ENCODE data around the gene KCND3.

Gene KCND3

GRCh38 chr1:111930356-111930755 is 59.1 kb downstream of the KCND3 start:
- H3K27me3 ChIP-seq (ENCODE audit: control insufficient read depth in 1 of 2, insufficient read depth in 2 of 2, low read length in 2 of 2): no peaks in the 10 kb centered on the region
- no peaks in the 10 kb centered on the region for H3K4me1 ChIP-seq (ENCODE audit: insufficient read depth, low read length)
- H3K36me3 ChIP-seq (ENCODE audit: insufficient read depth, low read length): no peaks in the 10 kb centered on the region
- H3K9me3 ChIP-seq (ENCODE audit: low read length): no peaks in the 10 kb centered on the region
- no peak overlapping the region for H3K9ac ChIP-seq (ENCODE audit: low read length)
- H3K27ac ChIP-seq (ENCODE audit: low read depth, low read length): no peak overlapping the region
- no peak overlapping the region for H3K4me3 ChIP-seq (ENCODE audit: low read depth in 1 of 2, low read length in 2 of 2)

DNA sequence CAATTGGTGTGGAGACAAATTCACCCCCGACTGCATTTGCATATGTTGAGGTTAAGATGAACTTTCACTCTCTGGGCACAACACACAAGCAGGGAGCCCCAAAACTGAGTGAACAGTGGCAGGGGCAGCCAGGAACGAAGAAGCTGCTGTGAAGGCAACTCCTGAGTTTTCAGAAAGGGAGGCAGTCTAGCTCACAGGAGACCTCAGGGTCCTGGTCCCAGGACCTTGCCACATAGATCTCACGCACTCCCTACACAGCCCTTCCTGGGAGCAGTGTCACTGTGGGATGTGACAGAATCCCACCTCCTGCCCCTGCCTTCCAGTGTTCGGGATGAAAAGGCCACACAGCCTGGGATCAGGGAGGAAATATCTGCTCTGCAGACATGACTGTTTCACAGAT is 60.9 kb downstream of the KCND3 start:
- Histone ChIP-seq H3K36me3 (ENCODE audit: insufficient read depth, low read length) (no peaks in the 10 kb centered on the region), H3K4me1 (ENCODE audit: insufficient read depth, low read length) (no peaks in the 10 kb centered on the region), H3K27ac (ENCODE audit: low read depth, low read length) (no peak overlapping the region), H3K27me3 (ENCODE audit: control insufficient read depth in 1 of 2, insufficient read depth in 2 of 2, low read length in 2 of 2) (no peaks in the 10 kb centered on the region), H3K4me3 (ENCODE audit: low read depth in 1 of 2, low read length in 2 of 2) (no peak overlapping the region), H3K9me3 (ENCODE audit: low read length) (no peaks in the 10 kb centered on the region), H3K9ac (ENCODE audit: low read length) (no peak overlapping the region)

DNA sequence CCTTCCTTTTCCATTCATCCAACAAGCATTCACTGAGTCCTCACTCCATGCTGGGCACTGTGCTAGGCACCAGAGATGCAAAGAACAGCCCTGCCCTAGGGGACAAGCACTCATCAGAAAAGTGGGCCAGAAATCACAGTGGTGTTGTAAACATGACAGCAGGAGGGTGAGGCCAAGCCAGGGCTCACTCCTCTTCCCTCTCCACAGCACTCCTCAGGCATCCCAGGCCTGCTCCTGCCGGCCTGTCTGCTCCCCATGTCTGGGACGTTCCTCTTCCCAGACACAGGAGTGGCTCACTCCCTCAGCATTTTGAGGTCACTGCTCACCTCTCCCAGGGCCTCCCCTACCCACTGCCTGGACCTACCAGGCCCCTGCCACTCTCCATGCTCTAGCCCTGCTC is 61.8 kb downstream of the KCND3 start:
- Histone ChIP-seq H3K27me3 (ENCODE audit: control insufficient read depth in 1 of 2, insufficient read depth in 2 of 2, low read length in 2 of 2) (no peaks in the 10 kb centered on the region), H3K4me1 (ENCODE audit: insufficient read depth, low read length) (no peaks in the 10 kb centered on the region), H3K27ac (ENCODE audit: low read depth, low read length) (no peak overlapping the region)

GRCh38 chr1:111924786-111925185 is 64.7 kb downstream of the KCND3 start:
- Histone ChIP-seq H3K36me3 (ENCODE audit: insufficient read depth, low read length) (no peaks in the 10 kb centered on the region), H3K27ac (ENCODE audit: low read depth, low read length) (no peak overlapping the region), H3K9me3 (ENCODE audit: low read length) (no peaks in the 10 kb centered on the region), H3K27me3 (ENCODE audit: control insufficient read depth in 1 of 2, insufficient read depth in 2 of 2, low read length in 2 of 2) (no peaks in the 10 kb centered on the region), H3K9ac (ENCODE audit: low read length) (no peak overlapping the region), H3K4me3 (ENCODE audit: low read depth in 1 of 2, low read length in 2 of 2) (no peak overlapping the region), H3K4me1 (ENCODE audit: insufficient read depth, low read length) (peaks cover 19% of the 10 kb centered on the region)

More for the DNA sequence above, 61.8 kb downstream of the KCND3 start:
- no peaks in the 10 kb centered on the region for H3K36me3 ChIP-seq (ENCODE audit: insufficient read depth, low read length)
- H3K9me3 ChIP-seq (ENCODE audit: low read length): no peaks in the 10 kb centered on the region
- no peak overlapping the region for H3K9ac ChIP-seq (ENCODE audit: low read length)
- H3K4me3 ChIP-seq (ENCODE audit: low read depth in 1 of 2, low read length in 2 of 2): no peak overlapping the region

DNA sequence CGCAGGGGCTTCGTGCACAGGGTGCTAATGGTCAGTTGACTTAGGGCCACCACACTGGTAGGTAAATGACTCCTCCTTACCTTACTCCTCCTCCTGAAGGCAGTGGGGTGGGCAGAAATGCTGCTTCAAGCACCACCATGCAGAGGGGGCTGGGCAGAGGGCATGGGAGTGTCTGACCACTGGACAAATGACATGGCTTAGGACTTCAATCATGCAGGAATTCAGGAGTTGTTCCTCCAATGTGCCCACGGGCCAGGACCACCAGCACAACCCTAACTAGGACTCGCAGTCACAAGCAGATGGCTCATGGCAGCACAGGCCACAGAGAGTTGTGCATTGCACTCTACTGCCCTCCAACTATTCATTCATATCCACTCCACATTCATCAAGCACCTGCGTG is 65.7 kb downstream of the KCND3 start:
- no peaks in the 10 kb centered on the region for H3K9me3 ChIP-seq (ENCODE audit: low read length)
- H3K27ac ChIP-seq (ENCODE audit: low read depth, low read length): no peak overlapping the region
- H3K9ac ChIP-seq (ENCODE audit: low read length): no peak overlapping the region
- H3K4me1 ChIP-seq (ENCODE audit: insufficient read depth, low read length): peaks cover 24% of the 10 kb centered on the region
- no peak overlapping the region for H3K4me3 ChIP-seq (ENCODE audit: low read depth in 1 of 2, low read length in 2 of 2)
- no peaks in the 10 kb centered on the region for H3K27me3 ChIP-seq (ENCODE audit: control insufficient read depth in 1 of 2, insufficient read depth in 2 of 2, low read length in 2 of 2)
- H3K36me3 ChIP-seq (ENCODE audit: insufficient read depth, low read length): no peaks in the 10 kb centered on the region

DNA sequence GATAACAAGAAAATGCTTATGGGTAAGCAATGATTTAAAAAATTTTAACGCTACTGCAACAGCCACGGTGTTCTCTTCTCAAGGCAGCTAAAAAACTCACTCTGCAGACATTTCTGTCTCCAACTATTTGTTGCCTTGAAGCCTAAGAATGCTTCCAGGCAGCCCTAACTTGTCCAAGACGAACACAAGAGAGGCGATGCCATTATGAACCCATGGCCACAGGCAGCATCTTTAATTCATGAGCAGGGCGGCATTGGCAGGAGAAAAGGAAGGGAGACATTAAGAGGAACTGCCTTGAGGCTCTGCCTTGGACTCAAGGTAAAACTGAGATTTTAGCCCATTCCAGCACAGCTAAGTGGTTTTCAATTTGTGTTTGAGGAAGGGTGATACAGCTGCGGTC is 67.5 kb downstream of the KCND3 start:
- Histone ChIP-seq H3K9ac (ENCODE audit: low read length) (no peak overlapping the region), H3K9me3 (ENCODE audit: low read length) (no peaks in the 10 kb centered on the region), H3K27ac (ENCODE audit: low read depth, low read length) (no peak overlapping the region), H3K27me3 (ENCODE audit: control insufficient read depth in 1 of 2, insufficient read depth in 2 of 2, low read length in 2 of 2) (no peaks in the 10 kb centered on the region), H3K36me3 (ENCODE audit: insufficient read depth, low read length) (no peaks in the 10 kb centered on the region), H3K4me3 (ENCODE audit: low read depth in 1 of 2, low read length in 2 of 2) (no peak overlapping the region), H3K4me1 (ENCODE audit: insufficient read depth, low read length) (peaks cover 24% of the 10 kb centered on the region)

GRCh38 chr1:111920221-111921024 is 69.0 kb downstream of the KCND3 start:
- peak overlapping the region; percentile 60 for H3K27ac ChIP-seq (ENCODE audit: low read depth, low read length)
- H3K36me3 ChIP-seq (ENCODE audit: insufficient read depth, low read length): no peaks in the 10 kb centered on the region
- no peaks in the 10 kb centered on the region for H3K27me3 ChIP-seq (ENCODE audit: control insufficient read depth in 1 of 2, insufficient read depth in 2 of 2, low read length in 2 of 2)
- peaks cover 24% of the 10 kb centered on the region for H3K4me1 ChIP-seq (ENCODE audit: insufficient read depth, low read length)
- H3K9ac ChIP-seq (ENCODE audit: low read length): no peak overlapping the region
- H3K9me3 ChIP-seq (ENCODE audit: low read length): no peaks in the 10 kb centered on the region
- H3K4me3 ChIP-seq (ENCODE audit: low read depth in 1 of 2, low read length in 2 of 2): peak overlapping the region in 1 of 2 donors; percentile 30

DNA sequence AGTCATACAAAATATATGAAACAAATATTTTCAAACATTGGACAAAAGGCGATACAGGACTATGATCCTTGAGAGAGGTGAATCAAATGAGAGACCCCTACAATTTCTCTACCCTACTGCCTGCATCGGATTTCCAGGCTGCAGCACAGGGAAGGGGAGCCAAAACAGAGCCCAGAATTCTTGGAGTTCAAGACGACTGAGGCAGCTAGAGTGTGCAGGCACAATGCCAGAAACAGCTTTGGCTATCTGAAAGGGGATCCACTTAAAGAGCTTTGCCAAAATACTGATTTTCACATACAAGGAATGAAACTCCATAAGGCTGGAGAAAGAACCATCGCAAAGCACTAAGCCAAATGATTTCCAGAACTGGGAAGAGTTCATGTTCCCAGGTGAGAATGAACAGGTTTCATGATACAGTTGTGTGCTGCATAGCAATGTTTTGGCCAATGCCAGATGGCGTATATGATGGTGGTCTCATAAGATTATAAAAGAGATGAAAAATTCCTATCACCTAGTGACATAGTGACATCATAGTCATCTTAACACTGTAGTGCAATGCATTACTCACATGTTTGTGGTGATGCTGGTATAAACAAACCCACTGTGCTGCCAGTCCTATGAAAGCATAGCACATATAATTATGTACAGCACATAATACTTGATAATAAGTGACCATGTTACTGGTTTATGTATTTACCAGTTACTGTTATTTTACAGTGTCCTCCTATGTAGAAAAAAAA is 77.5 kb downstream of the KCND3 start:
- Histone ChIP-seq H3K27me3 (ENCODE audit: control insufficient read depth in 1 of 2, insufficient read depth in 2 of 2, low read length in 2 of 2) (no peaks in the 10 kb centered on the region), H3K4me1 (ENCODE audit: insufficient read depth, low read length) (no peaks in the 10 kb centered on the region)

DNA sequence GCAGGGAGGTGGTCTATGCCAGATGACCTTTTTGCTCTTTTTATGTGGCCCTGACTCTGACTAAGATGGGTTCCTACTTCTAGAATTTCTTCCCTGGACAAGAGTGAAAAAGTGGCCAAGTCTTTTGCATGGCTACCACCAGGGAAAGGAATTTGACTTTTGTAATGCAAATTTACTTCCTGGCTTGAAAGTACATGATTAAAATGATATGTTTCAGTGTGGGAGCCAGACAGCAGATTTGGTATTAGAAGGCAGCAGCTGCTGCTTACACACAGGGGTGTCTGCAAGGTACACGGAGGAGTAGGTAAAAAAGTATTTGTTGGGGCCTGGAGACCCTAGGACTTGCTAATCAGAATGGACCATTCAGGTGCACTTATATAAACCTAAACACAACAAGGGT is 78.4 kb downstream of the KCND3 start:
- H3K4me1 ChIP-seq (ENCODE audit: insufficient read depth, low read length): no peaks in the 10 kb centered on the region
- no peak overlapping the region for H3K4me3 ChIP-seq (ENCODE audit: low read depth in 1 of 2, low read length in 2 of 2)
- no peaks in the 10 kb centered on the region for H3K36me3 ChIP-seq (ENCODE audit: insufficient read depth, low read length)
- H3K9me3 ChIP-seq (ENCODE audit: low read length): no peaks in the 10 kb centered on the region
- H3K27ac ChIP-seq (ENCODE audit: low read depth, low read length): no peak overlapping the region
- H3K27me3 ChIP-seq (ENCODE audit: control insufficient read depth in 1 of 2, insufficient read depth in 2 of 2, low read length in 2 of 2): no peaks in the 10 kb centered on the region
- H3K9ac ChIP-seq (ENCODE audit: low read length): no peak overlapping the region

More for the DNA sequence above, 77.5 kb downstream of the KCND3 start:
- Histone ChIP-seq H3K4me3 (ENCODE audit: low read depth in 1 of 2, low read length in 2 of 2) (no peak overlapping the region), H3K27ac (ENCODE audit: low read depth, low read length) (no peak overlapping the region), H3K9ac (ENCODE audit: low read length) (no peak overlapping the region), H3K36me3 (ENCODE audit: insufficient read depth, low read length) (no peaks in the 10 kb centered on the region), H3K9me3 (ENCODE audit: low read length) (no peaks in the 10 kb centered on the region)

GRCh38 chr1:111909030-111909429 is 80.4 kb downstream of the KCND3 start:
- Histone ChIP-seq H3K9me3 (ENCODE audit: low read length) (no peaks in the 10 kb centered on the region), H3K36me3 (ENCODE audit: insufficient read depth, low read length) (no peaks in the 10 kb centered on the region), H3K27ac (ENCODE audit: low read depth, low read length) (no peak overlapping the region), H3K9ac (ENCODE audit: low read length) (no peak overlapping the region), H3K27me3 (ENCODE audit: control insufficient read depth in 1 of 2, insufficient read depth in 2 of 2, low read length in 2 of 2) (no peaks in the 10 kb centered on the region), H3K4me3 (ENCODE audit: low read depth in 1 of 2, low read length in 2 of 2) (no peak overlapping the region), H3K4me1 (ENCODE audit: insufficient read depth, low read length) (no peaks in the 10 kb centered on the region)

- Histone ChIP-seq H3K4me1 (ENCODE audit: insufficient read depth, low read length) (no peaks in the 10 kb centered on the region), H3K4me3 (ENCODE audit: low read depth in 1 of 2, low read length in 2 of 2) (no peak overlapping the region), H3K36me3 (ENCODE audit: insufficient read depth, low read length) (no peaks in the 10 kb centered on the region), H3K9me3 (ENCODE audit: low read length) (no peaks in the 10 kb centered on the region), H3K9ac (ENCODE audit: low read length) (no peak overlapping the region), H3K27me3 (ENCODE audit: control insufficient read depth in 1 of 2, insufficient read depth in 2 of 2, low read length in 2 of 2) (no peaks in the 10 kb centered on the region), H3K27ac (ENCODE audit: low read depth, low read length) (no peak overlapping the region)
These were observed 81.4 kb downstream of the KCND3 start for GRCh38 chr1:111908011-111908621.

Data from muscle layer of colon (tissue), 2 donors.